Dedifferentiated amniotic fluid mesenchymal stem cell (primary cell): ENCODE measurements around the gene AARS2.
"Not testable (repeated sequence)": the region's sequence is repeated elsewhere in the genome, so short reads cannot be mapped to it uniquely, and the experiment has no call there.

Experiments used
- DNase-seq: peaks from one replicate; pipeline ENCODE4 v3.0.0-alpha.2; 2016; ENCODE audit errors: extremely low spot score

AARS2 gene

GRCh38 chr6:44312901-44313788, at the start of gene AARS2:
Gene AARS2, minus strand, starts transcription at chr6:44313347. Its CDS starts 24 bp downstream, at chr6:44313323.
- peak; percentile 82 for DNase-seq

- DNase-seq = no peak
Observed at GRCh38 chr6:44361947-44362346, 48.8 kb upstream of the AARS2 start.

- no peak for DNase-seq
Observed at GRCh38 chr6:44359973-44360372, 46.8 kb upstream of the AARS2 start.

- DNase-seq = no peak
Observed at GRCh38 chr6:44356487-44356886, 43.3 kb upstream of the AARS2 start.

- no peak for DNase-seq
Observed at GRCh38 chr6:44355640-44356039, 42.5 kb upstream of the AARS2 start.

- no peak for DNase-seq
Observed at GRCh38 chr6:44353336-44353735, 40.2 kb upstream of the AARS2 start.

GRCh38 chr6:44352259-44352658, 39.1 kb upstream of the AARS2 start:
- DNase-seq = no peak

- DNase-seq = not testable (repeated sequence)
Observed at GRCh38 chr6:44350650-44350994, 37.5 kb upstream of the AARS2 start.

- no peak for DNase-seq
Observed at GRCh38 chr6:44349904-44350649, 36.9 kb upstream of the AARS2 start.

GRCh38 chr6:44346818-44347217, 33.7 kb upstream of the AARS2 start:
- not testable (repeated sequence) for DNase-seq

- no peak for DNase-seq
Observed at GRCh38 chr6:44342489-44342888, 29.3 kb upstream of the AARS2 start, which contains the start of gene SPATS1. Gene SPATS1, plus strand, starts transcription at chr6:44342650. Its CDS starts 446 bp downstream, at chr6:44343096.

GRCh38 chr6:44342052-44342451, 28.9 kb upstream of the AARS2 start:
- no peak for DNase-seq

GRCh38 chr6:44341095-44341890, 28.1 kb upstream of the AARS2 start:
- no peak for DNase-seq

GRCh38 chr6:44339763-44340625, 26.8 kb upstream of the AARS2 start:
- no peak for DNase-seq

- no peak for DNase-seq
Observed at GRCh38 chr6:44339301-44339700, 26.2 kb upstream of the AARS2 start.

GRCh38 chr6:44338228-44339122, 25.3 kb upstream of the AARS2 start:
- DNase-seq = peak; percentile 34

GRCh38 chr6:44335631-44336030, 22.5 kb upstream of the AARS2 start:
- DNase-seq = no peak

- no peak for DNase-seq
Observed at GRCh38 chr6:44333942-44334341, 20.8 kb upstream of the AARS2 start.

GRCh38 chr6:44333273-44333919, 20.2 kb upstream of the AARS2 start:
- DNase-seq = no peak

GRCh38 chr6:44332585-44332984, 19.4 kb upstream of the AARS2 start:
- no peak for DNase-seq
